Medulla oblongata (tissue), 1 donor: Measurements from ENCODE around the gene RHPN2.
A peak's percentile ranks its signal among the peaks of the same experiment; 100 is the strongest.

ENCODE experiments used
- DNase-seq: peaks from one replicate; pipeline ENCODE4 v3.0.0-alpha.2; 2015; ENCODE audit errors: extremely low spot score

RHPN2 gene

DNA sequence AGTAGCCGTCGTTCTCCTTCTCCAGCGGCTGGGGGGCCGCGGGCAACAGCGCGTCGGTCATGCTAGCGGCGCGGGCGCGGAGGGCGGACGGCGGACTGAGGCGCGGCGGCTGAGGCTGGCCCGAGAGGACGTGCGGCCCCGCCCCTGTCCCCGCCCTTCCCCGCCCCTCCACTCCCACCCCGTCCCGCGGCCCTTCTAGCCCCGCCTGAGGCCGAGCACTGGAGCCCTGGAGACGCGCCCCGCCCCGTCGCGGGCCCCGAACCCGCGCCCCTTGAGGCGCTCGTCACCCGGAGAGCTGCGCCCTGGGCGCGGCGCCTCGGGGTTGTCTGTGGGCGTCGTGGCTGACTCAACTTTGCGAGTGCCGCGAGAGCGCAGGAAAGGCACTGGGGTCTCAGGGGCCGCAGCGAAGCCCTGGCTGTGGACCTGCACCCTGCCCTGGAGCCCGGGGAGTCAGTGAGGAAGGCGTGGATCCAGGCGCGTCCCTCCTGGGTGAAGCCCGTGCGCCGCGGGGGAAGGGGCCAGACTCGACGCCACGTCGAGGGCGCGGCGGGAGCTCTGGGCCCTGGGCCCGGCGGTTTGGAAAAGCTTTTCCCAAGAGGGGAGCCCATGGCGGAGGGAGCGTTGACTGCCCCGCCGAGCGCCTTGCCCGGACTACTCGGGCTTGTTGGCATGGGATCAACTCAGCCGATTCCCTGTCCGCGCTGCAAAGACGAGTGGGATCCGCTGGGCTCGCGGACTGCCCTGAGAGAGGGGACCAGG, at the start of gene RHPN2:
Gene RHPN2 (minus strand): TSS at position 97 of the 759 bp plus-strand sequence. CDS start 36 bp downstream, at position 61.
- DNase-seq: peak; percentile 19

DNA sequence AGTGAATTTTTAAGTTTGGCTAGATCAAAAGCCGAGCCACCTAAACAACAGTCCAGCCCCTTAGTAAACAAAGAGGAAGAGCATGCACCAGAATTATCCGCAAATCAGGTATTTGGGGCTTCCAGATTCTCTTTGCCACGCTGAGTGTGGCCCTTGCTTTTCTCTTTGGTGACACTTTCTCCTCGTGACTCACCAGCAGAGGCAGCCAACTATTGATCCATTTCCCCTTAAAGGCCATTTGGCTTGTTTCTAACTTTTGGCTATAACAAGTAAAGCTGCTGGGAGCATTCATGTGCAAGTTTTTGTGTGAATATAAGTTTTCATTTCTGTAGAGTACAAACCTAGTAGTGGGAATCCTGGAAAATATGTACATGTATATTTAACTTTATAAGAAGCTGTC, 49.6 kb upstream of the RHPN2 start:
- DNase-seq: no peak

DNA sequence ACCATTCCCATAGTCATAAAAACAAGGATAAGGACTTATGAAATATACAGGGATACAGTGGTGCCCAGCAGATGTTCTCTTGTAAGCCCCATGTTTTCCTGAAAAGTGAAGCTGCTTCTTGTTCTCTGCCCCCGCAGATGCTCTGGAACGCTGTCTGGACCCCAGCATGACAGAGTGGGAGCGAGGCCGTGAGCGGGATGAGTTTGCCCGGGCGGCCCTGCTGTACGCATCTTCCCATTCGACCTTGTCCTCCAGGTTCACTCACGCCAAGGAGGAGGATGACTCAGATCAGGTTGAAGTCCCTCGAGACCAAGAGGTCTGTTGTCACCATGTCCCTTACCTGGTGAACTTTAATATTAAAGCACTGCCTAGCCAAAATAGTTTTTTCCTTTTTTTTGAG, 46.9 kb upstream of the RHPN2 start:
- DNase-seq: no peak

DNA sequence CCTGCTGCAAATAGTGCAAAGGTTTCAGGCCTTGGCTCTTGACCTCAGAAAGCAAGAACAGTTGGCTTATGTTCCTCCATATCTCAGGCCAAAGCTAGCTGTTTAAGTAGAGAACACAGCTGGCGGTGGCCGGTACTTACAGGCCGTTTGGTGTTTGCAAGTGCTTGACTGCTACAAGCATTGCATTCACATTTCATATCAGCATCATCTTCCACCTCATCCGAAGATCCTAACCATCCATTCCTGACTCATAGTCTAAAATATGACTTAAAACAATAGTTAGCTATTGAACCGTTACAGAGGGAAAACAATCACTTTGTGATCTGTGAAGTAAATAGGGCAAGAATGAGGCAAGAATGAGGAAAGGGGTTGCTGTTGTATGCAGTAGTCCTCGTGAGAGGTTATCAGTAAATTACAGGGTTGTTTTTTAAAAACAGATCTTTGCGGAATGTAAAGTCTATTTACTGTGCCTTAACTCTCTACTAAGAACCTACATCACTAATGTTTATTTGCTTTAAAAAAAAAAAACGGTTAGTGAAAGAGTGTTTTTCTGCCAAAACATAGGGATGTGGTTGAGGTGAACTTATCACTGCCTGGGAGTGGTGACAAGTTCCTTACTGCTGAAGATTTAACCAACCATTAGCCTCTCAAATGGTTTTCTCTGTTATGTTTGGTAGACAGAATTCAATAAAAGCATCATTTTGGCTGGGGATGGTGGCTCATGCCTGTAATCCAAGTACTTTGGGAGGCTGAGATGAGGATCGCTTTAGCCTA, 45.6 kb upstream of the RHPN2 start:
- DNase-seq: no peak

DNA sequence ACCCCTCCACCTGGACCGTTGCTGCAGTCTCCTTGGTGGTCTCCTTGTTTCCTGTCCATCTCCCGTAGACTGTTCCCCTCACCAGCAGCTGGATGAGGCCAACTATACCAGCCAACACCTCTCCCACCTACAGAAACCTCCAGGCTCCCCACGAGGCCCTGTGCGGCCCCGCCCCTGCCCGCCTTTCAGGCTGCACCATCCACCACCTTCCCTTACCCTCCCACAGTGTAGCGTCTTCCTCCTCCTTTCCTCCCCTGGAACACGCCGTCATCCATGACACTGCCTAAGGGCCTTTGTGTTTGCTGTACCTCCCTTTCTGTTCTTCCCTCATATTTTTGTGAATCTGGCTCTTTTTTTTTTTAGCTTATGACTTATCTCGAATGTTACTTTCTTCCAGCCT, 43.5 kb upstream of the RHPN2 start:
- DNase-seq: no peak

DNA sequence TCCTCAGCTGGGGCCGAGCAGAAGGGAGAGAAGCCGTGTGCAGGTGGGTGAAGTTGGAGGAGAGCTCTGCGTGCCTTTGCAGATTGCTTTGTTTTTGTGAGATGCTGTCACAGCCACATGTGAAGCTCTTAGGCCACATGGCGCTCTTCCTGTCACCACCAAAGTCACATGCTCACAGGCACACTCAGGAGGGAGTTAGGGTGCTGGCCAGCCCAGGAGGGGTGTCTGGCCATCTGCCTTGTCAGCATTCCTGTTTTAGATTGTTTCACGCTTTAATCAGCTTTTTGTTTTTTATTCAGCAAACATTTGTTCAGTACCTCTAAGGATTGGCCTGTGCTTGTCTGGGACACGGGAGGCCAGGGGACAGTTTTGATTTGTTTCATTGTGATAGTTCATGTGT, 38.2 kb upstream of the RHPN2 start:
- no peak for DNase-seq

DNA sequence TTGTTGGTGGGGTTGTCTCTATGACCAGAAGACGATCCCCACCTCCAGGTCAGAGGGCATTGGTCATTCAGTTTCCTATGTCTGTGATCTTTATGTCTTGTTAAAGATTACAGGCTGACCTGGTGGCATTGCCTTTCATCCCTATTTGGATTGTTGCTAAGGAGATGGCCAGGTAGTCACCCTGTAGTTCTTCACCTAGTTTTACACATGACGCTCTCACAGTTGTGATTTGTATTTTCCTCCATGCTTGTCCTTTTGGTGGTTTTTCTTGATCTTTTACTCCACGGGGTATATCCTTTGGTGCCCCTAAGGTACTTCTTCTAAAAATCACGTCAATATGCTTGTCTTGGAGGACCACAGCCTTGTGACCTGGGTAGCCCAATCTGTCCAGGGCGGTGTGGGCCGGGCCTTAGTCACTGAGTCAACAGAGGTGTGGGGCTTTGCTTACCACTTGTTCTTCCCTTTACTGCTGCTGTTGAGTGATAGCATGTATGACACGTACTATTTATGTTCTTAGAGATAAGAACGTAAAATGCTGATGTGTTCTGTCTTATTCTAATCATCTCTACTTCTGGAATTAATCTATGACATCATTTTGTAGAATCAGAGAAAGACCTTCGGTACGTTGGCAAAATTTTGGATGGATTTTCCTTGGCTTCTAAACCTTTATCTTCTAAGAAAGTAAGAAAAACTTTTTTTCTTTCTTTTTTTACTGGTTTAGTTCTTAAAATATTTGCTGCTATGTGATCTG, 36.4 kb upstream of the RHPN2 start:
- no peak for DNase-seq

DNA sequence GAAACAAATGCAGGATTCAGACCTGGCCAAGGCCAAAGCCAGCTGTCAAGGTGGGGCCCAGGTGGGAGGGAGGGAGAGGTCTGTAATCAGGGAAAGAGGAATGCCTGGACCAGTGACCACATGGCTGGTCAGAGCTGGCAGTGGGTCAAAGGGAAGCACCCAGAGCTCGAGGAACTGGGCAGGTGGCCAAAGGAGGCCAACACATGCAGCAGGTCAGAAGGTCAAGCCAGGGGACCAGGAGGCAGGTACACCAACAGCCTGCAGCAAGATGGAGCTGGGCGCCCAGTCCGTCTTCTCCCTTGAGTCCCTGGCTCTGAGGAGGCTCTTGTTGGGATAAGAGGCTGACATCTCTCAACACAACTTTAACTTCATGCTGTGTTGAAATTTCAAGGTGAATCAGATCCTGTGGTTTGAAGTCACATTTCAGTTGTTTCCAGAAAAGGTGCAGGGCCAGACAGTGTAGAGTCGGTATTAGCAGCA, 33.4 kb upstream of the RHPN2 start:
- no peak for DNase-seq

DNA sequence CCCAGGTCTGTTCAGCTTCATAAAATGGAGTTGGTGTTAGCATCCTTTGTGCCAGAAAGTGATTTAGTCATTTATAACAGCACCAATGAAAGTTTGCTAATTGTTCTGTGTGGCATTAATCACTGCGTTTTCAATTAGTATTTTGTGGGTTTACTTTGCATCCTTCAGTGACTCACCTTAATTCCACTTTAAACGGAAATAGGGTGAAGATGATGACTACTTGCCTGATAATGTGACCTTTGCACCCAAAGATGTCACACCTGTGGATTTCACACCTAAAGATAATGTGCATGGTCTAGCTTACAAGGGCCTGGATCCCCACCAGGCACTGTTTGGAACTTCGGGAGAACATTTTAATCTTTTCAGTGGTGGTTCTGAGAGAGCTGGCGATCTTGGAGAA, 31.3 kb upstream of the RHPN2 start:
- no peak for DNase-seq

DNA sequence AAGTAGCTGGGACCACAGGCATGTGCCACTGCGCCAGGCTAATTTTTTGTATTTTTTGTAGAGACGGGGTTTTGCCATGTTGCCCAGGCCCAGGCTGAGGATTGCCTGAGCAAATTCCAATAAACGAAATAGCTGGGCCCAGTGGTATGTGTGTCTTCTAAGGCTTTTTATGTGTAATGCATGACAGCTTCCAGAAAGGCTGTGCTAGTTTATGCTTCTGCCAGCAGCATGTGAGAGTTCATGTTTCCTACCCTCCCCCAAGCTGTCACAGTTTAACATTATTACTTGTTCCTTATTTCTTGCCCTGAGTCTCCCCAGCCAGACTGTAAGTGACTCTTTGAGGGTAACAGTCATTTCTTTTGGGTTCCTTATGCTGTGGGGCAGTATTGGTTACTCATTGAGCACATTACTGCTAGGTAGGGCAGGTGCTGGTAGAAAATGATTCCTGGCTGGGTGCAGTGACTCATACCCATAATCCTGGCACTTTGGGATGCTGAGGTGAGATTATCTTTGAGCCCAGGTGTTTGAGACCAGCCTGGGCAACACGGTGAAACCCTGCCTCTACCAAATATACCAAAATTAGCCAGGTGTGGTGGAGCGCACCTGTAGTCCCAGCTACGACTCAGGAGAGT, 29.9 kb upstream of the RHPN2 start:
- DNase-seq: no peak

DNA sequence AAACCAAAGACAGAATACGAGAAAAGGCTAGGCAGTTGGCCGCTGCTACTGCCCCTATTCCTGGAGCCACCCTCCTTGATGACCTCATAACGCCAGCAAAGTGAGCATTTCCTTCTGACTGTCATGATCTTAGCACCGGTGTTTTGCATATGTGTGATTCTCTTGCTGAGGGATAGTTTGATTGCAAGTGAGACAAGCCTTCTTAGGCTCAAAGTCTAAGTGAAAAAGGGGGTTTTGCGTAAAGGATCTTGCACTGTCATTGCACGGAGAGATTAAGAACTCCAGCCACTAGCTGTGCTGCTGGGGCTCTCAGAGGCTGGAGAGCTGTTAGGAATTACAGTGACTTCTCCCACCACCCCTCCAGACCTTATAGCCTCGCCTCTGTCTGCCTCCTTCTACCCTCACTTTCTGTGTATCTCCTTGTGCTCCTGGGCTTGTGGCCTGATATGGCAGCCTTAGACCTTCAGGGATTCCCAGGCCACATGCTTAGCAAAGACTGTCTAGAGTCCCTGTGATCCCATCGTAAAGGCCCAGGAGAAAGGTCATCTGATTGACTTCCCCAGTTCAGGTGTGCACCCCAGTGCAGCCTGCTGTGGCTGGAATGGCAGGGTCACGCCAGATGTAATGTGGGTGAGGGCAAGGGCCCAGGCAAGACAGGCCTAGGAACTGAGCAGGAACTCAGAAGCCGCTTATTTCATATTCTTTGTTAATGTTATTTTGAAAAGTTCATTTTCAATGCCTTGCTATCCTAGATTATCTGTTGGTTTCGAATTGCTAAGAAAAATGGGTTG, 28.9 kb upstream of the RHPN2 start:
- DNase-seq: no peak

DNA sequence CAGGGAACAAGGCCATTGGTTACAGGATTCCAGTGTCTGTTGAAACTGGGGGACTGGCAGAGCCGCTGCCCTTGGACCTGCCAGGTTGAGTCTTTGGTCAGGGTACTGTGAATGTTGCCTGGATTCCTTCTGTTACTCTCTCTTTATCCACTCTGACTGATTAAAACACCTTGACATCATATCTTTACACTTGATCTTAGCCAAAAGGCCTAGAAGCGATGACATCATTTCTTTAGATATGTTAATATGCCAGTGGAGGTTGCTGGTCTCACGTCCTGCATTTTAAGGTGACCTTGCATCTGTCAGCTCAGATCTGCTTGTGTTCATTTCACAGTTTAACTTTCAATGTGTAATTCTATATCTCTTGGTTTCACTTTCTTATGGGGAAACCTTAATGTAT, 25.5 kb upstream of the RHPN2 start:
- no peak for DNase-seq

DNA sequence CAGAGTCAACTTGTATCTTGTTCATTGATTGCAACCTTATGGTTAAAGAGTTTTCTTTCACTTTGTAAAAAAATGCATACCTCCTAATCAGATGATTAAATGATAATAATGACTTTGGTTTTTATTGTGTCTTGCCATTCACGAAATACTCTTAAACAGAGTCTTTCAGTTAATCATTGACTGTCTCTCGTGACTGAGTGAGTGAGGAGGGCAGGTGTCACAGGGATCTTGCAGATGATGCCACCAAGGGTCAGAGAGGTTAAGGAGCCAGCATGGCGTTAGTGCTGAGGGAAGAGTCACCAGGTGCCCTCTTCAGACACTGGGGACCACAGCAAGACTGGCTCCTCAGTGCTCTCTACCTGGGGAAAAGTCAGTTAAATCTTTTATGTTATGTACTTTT, 24.3 kb upstream of the RHPN2 start:
- no peak for DNase-seq

DNA sequence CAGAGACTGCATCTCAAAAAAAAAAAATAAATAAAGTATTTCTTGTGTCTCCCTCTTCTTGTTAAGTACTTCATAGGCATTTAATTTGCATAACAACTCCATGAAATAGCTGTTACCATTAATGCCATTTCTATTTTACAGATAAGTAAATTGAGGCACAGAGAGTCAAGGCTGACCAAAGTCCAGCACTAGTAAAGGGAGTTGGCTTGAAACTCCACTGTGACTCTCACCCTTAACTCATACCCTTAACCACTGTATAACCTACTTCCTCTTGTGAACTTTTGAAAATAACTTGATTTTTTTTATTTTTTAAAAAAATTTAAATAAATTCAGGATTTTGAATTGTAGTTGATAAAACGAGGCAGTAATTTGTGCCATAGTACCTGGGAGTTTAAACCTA, 22.3 kb upstream of the RHPN2 start:
- no peak for DNase-seq

DNA sequence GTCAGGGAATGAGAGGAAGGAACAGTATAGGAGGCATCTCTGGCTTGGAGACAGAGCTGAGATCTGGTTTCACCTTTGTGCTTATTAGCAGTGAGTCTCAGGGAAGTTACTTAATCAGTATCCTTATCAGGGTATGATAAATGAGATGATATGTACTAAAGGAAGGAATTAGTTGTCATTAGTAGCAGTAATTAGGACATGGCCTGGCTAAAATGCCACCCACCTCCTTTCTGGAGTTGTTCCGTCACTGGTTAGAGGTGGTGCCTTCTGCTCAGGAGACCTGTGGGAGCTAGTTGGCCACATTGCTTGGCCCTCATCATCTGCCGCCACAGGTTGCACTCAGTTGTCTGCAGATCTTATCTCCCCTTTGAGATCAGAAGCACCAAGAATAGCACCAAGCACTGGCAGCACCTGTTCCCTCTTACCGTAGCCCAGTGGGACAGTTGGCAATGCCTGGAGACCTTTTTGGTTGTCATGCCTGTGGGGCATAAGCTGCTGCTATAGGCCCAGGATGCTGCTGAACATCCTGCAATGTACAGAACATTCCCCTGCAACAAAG, 21.0 kb upstream of the RHPN2 start:
- no peak for DNase-seq

DNA sequence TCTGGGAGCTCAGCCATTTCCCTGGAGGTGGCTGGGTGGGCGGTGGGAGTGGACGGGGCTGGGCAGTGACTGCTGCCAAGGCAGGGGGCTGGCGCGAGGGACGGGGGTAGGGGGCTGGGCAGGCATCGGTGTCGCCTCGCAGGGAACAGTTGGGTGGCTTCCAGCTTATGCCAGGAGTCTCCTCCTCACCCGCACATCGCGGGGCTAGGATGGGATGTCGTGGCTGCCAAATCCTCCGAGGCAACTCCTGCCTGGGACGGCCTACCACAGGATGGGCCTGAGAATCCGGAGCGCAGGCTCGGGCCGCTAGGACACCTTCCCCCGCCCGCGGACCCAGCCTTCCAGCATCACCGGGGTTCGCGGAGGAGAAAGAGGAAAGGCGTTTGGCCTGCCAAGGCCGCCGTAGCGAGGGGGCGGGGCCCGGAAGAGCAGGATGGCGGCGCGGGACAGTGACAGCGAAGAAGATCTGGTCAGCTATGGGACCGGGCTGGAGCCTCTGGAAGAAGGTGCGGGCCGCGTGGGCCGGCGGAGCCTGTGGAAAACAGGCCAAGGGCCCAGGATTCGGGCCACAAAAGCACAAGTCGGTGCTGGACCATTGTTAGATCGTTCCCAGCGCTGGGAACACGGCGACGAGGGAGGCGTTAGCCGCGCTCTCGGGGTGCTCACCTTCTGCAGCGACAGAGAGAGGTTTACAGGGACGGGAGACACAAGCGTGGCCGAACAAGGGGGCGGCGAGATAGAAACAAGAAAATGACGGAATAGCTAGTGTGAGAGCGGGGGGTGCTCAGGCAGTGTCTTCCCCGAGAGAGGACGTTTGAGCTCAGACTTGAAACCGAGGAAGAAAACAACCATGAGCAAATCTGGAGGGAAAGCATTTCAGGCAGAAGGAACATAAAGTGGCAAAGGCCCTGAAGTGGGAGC, 16.3 kb upstream of the RHPN2 start, which contains the start of gene GPATCH1:
Gene GPATCH1 (plus strand): TSS at position 421 of the 921 bp plus-strand sequence. CDS start 13 bp downstream, at position 434.
- DNase-seq: peak; percentile 90

DNA sequence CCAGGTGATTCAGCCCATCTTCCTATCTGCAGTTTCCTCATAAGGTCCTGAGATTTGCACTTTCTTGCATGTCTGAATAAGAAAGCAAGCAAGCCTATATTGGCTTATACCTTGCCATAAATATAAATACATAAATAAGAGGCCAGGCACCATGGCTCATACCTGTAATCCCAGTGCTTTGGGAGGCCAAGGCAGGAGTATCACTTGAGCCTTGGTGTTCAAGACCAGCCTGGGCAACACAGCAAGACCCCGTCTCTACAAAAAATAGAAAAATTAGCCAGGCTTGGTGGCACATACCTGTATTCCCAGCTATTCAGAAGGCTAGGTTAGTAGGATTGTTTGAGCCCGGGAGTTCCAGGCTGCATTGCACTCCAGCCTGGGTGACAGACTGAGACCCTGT, 10.8 kb upstream of the RHPN2 start:
- DNase-seq: no peak

DNA sequence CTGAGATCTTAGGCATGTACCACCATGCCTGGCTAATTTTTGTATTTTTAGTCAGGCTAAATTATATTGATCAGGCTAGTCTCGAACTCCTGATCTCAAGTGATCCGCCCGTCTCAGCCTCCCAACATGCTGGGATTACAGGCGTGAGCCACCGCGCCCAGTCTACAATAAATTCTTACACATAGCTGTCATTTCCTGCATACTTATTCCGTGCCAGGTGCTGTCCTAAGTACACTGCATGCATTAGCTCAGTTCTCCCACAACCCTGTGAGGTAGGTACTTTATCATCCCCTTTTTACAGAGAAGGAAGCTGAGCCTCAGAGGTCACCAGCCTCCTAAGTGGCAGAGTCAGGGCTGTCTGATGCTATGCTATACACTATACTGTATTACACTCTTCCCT, 7.2 kb upstream of the RHPN2 start:
- no peak for DNase-seq

DNA sequence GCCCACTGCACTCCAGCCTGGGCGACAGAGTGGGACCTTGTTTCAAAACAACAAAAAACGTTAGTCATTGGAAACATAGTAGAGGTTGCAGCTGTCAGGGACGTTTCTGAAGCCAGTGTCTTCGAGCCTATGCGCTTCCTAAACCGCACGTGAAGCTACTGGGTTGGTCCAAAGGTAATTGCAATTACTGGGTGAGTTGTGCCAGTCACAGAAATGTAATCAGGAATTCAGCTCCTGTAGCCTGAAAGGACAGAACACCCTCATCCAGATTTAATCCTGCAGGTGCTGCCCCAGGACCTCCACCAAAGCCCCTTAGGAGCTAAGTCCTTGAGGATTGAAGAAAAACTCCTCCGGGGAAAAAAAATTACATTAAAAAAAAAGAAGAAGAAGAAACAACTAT, 2.4 kb upstream of the RHPN2 start:
- no peak for DNase-seq

DNA sequence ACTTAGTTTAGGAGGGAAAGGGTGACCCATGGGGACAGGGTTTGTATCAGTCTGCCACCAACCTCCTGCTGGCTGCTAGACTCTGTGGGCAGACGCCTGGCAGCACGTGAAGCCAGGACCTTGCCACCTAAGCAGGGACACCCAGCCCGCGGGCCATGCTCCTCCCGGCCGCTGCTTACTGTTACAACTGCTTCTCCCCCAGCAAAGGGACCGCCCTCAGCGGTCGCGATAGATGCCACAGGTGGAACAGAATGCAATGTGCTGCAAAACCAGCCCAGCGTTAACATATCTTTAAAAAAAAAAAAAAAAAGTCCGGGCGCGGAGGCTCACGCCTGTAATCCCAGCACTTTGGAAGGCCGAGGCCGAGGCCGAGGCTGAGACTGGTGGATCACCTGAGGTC, 1.9 kb upstream of the RHPN2 start:
- DNase-seq: no peak
